UCSD-AML1 (cell line): ENCODE results near the gene KIF16B.
"Not testable (repeated sequence)": the region's sequence is repeated elsewhere in the genome, so short reads cannot be mapped to it uniquely, and the experiment has no call there.

Source experiments
- DNase-seq: peaks from one replicate; lab custom pipeline; 2025; ENCODE audit not compliant: unreplicated experiment; lab: John Stamatoyannopoulos, UW

Gene KIF16B

DNA sequence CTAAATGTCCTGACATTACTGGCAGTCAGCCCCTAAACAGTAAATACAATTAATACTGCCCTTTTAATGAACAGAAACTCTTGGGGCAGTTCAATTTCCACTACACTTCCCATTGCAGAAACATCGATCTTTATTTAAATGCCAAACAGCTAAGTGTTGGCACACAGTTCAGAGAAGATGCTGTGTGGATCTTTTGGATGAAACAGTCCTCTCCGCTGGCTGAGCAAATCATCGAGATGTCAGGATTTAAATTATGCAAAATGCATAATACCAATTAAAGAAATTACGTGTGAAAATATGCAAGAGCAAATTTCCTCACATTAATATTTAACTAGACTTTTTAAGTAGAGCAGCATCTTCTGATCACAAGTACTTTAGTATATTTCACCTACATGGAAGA, 132.6 kb downstream of the KIF16B start:
- DNase-seq: no peak

DNA sequence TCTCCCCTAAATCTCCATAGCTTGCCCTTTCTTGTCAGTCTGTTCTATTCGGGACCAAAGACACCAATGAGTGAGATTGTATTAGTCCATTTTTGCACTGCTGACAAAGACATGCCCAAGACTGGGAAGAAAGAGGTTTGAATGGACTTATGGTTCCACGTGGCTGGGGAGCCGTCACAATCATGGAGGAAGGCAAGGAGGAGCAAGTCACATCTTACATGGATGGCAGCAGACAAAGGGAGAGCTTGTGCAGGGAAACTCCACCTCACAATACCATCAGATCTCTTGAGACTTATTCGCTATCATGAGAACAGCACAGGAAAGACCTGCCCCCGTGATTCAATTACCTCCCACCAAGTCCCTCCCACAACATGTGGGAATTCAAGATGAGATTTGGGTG, 133.7 kb downstream of the KIF16B start:
- DNase-seq: not testable (repeated sequence)

DNA sequence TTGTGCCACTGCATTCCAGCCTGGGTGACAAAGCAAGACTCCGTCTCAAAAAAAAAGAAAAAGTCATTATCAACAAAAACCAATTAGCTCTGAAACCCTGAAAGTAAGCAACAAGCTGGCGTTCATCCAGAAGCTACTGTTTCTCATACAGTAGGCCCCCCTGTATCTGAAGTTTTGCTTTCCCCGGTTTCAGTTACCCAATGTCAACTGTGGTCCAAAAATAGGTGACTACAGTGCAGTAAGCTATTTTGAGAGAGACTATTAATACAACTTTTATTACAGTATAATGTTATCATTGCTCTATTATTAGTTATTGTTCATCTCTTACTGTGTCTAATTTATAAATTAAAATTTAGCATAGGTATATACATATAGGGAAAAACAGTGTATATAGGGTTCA, 135.1 kb downstream of the KIF16B start:
- no peak for DNase-seq

DNA sequence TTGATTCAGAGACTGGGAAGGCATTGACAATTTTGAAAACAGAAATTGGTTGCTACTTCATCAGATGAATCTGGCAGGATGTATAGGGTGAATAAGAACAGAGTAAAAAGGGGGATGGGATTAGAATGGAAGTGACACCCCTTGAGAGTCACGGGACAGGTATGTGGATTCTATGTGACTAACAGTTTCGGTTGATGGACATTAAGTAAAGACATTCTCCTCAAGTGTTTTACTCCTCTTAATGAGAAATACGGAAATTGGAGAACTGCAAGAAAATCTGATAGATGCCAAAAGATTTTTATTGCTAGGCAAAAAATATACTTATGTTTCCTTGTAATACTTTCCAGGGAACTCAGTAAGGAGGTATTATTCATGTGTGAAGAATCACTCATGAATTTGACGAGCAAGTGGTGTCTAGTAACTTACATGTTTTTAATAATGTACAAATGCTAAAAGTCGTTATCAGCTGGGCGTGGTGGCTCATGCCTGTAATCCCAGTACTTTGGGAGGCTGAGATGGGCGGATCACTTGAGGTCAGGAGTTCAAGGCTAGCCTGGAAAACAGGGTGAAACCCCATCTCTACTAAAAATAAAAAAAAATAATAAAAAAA, 135.8 kb downstream of the KIF16B start:
- DNase-seq: no peak

DNA sequence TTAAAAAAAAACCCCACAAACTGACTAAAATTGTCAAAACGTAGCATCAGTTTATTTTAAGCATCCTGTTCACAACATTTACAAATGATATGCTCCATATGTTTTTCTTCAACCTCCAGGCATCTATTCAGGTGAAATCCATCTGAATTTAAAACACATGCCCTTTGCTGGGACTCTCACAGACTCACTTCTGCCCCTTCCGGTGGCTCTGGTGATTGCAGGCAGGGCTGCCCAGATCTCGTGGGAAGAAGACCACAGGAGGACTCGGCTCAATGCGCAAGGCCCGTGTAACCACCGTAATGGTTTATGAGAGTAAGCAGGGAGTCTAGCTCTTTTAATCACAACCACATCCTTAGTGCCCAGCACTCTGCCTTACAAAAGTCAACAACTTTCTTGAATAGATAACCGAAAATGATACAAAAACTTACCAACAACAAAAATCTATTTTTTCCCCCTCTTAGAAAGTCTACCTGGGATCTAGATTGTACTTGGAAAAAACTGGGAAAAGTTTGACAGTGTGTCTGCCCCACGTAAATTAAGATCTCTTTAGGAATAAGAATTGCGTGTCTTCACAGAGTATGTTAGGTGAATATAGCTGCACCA, 139.1 kb downstream of the KIF16B start:
- DNase-seq: peak; percentile 55

DNA sequence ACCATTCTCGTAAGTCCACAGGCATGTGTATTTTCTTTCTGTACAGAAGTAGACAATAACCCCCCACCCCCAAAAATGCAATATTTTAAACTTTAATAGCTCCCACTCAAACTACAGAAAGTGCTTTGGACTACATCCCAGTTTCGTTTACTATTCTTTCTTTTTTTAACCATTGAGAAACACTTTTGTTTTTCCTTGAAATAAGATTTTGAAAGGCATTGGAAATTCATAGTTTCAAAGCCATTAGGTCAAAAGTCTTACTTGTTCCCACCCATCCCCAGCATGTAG, 140.0 kb downstream of the KIF16B start:
- DNase-seq: no peak

DNA sequence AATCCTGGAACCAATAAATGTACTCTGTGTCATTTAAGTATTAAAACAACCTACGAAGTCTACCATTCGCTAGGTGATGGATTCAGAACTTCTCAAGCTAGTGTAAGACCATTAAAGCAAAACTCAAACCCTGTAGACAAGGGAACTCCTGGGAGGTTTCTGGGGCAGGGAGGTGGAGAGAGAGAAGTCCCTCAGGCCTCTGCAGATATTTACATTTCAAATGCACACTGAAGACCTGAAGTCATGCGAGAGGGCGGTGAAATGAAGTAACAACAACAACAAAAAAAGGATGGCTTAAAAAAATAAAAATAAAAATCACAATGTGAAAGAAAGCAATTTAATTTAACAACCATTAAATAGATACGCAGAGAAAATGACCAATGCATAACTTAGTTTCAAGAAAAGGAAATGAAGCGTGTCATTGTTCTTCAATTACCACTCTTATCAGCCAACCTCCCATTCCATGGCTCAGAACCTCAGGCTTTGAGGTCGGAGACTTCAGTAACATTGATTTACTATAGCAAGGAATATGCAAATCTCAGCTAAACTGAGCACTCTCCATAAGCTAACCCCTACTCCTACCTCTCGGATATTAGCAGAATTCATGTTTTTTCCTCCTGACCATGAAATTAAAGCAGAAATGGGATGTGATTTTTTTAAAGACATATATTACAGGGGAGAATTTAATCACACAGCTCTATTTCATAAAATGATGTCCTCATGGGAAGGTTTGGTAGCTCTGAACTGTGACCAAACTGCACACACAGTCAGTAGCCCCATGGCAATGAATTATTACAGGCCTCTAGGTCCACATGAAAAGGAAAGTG, 140.6 kb downstream of the KIF16B start:
- DNase-seq: no peak

DNA sequence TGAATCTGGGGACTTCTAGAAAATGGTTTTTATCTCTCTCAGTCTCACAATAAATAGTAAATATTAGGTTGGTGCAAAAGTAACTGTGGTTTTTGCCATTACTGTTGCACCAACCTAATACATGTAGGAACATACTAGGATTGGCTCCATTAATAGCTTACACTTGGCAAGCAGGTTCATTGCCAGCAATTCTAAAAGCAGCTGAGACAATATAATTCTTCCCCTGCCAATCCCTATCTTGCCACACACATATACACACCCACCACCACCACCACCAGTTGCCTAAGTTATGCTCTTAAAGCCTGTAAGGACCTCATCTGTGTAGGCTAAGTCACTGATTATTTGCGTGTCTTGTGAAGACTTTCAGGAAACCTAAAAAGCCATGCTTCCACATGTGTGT, 145.1 kb downstream of the KIF16B start:
- no peak for DNase-seq

DNA sequence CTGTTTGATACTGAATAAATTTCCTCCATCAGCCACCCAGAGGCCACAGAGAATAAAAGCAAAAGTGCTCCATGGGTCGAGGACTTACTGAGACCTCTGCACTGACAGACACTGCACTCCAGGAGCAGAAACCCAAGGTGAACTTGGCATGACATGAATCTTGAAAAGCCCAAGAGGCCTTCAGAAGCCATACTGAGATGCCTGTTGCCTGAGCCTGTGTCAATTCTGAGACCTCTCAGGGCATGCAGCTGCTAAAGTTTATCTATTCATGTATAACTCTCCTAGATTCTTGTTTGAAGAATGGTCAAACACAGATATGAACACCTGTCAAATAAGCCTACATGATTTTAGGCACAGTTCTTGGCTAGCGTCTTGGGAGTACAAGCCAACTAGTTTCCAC, 145.7 kb downstream of the KIF16B start:
- no peak for DNase-seq

DNA sequence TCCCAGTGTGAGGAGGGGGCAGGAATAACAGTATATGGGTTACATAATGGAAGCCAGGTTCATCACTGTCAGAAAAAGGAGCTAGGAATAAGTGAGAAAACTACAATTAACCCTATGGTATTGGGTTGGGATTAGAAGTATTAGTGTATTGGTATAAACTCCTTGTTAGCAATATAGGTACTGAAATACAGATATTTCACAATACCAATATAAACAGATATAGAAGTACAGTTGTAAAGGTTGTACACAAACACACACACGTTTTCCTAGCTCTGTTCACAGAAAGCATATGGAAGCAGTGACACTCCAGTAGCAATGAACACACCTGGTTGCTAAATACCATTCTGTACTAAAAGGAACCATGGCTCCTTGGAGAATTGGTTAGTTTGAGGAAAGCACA, 148.5 kb downstream of the KIF16B start:
- no peak for DNase-seq

DNA sequence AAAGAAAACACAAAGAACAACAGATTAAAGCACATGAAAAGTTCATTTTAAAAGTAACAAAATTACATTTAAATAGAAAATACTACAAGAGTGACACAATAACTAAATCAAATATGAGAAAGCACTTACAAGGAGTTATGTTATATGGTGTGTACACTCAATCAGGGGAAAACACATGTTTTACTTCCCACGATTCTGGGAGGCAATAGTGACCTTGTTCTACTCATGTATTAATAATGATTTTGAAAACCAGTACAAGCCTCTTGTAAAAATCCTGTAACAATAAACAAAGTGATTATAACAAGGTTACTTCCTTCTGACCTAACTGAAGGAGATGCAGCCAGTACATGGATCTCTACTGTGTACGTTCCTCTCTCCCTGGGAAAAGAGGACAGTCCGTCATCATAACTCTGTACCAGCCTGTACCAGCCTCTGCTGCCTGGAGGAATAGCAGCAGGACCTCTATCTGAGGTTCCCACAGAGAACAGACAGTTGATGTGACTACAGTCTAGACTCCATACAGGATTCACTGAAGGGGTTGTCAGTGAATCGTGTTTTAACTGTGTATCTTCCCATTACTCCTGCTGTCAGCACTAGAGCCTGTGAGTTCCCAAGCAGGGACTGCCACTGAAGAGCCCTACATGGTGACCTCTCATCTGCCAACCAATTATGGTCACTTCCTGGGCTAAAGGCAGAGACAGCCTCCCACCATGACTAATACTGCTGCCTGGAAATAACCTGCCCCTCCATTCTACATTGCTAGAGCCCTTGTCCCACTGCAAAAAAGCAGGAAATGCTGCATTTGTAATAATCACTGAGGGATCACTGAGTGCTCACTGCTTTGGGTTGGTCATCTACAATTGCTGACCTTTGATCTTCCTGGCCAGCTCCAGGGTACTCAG, 149.7 kb downstream of the KIF16B start:
- DNase-seq: no peak

DNA sequence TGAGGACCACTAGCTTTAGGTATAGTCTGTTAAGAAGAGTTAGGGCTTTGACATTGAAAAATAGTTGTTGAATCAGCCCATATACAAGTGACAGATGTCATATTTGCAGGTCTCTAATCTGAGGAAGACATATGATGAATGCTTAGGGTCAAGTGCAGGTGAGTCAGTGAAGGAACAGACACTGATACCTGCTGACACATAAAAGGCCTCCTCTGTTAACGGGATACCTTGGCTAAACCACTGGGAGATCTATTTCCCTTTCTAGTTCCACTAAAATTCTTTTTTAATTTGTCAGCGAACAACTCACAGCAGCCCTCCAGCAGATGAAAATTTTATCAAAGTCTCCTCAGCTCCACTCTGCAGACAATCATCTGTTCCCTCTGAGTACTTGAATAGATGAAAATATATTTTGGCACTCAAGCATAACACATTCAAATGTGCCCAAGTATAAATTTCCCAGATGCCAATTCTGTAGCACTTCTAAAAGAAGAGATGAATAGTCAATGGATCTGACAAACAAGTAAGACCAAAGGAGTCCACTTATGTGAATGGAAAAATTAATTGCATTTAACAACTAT, 154.0 kb downstream of the KIF16B start:
- no peak for DNase-seq

DNA sequence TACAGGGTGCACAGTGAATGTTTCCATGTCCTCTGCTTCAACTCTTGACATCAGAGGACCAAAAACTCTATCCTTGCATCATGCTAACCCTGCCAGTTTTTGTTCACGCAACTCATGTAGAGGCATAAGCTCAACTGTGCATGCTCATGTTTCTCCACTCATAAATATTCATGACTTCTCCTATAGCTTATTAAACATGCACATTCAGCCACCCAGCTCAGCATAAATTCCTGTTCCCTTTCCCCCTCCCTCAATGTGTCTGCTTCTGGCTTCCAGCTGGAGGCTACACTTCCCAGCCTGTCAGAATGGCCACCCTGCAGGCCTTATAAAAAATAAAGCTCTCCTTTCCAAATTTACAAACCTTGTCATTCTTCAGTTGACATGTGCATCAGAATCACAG, 154.6 kb downstream of the KIF16B start:
- no peak for DNase-seq

DNA sequence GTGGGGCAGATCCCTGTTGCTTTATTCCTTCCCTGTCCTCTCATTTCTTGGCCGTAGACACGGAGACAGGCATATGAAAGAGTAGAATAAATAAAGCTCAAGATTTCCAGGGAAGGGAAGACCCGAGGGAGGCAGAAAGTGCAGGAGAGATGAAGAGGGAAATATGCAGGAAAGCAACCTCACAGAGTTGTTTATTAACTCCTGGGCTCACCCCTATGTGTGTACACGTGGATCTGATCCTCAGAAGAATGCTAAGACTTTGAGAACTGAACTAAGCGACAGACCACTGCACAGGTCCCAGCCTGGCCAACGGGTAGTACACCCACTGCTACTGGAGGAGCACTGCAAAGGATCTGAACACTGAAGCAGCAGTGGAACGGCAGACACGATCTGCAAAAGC, 156.2 kb downstream of the KIF16B start:
- no peak for DNase-seq

DNA sequence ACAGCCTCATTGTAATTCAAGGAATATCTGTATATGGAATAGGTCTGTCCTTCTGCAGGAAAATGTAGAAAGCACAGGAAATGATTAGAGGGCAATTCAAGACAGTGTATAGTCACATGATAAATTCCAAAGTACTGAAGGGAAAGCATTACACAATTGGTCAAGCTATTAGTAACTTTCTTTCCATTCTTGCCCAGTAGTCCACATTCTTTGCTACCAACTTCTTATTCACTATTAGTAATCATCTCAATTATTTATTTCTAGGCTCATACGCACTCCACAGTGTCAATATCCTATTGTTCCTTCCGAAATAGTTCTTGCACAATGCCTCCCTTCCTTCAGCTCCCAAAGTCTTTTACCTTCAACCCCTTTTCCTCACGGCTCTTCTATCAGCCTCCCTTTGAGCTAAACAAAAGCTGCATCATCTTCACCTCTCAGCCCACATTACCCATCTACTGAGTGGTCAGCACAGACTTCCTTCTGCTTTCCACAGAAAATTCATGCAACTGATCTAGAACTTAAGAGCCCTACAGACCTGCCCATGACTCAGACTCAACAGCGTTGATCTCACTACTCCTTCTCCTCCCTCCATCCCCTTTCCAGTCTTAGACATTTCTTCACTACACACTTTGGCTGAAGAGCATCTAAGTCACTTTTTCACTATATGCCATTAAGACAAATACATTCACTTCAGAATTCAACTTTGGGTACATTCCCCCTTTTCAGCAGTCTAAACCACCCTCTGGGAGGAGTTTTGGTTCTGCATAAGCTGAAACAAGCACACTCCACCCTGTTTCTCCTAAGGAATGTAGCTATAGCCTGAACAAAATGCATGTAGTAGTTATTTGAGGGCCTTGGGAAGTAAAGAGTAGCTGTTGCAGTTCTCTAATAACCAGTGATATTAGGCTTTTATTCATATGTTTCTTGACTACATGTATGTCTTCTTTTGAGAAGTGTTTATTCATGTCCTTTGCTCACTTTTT, 157.9 kb downstream of the KIF16B start:
- DNase-seq: no peak

DNA sequence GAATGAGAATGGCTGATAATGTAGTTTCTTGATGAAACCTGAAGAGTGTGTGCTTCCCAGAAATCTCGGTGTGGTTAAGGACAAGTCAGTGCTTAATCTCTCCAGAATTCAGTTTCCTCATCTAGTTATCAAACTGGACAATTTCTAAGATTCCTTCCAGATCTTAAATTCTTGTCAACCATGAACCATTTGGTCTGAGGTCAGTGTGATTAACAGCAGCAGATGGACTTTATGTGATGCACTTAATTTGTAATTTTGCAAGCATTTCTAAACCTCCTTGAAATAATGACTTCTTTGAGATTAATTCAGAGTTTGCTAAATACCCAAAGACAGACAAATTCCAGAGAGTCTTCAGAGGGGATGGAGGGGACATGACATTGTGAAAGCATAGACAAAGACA, 160.3 kb downstream of the KIF16B start:
- no peak for DNase-seq

DNA sequence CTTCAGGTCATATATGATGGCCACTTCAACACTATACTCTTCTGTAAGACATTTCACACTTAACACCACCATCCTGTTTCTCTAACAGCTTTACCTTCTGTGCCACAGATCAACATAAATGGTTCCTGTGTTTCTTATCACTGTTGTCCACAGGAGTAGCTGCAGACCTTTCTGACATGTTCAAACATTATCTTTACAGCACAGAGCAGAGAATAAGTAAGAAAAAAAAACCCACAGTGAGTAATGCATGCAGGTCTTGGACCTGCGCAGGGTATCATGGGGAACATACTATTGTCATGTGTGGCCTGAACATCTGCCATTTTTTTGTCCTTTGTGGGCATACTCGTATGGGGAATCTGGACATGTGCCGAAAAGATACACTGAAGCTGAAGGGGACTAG, 161.9 kb downstream of the KIF16B start:
- DNase-seq: no peak

DNA sequence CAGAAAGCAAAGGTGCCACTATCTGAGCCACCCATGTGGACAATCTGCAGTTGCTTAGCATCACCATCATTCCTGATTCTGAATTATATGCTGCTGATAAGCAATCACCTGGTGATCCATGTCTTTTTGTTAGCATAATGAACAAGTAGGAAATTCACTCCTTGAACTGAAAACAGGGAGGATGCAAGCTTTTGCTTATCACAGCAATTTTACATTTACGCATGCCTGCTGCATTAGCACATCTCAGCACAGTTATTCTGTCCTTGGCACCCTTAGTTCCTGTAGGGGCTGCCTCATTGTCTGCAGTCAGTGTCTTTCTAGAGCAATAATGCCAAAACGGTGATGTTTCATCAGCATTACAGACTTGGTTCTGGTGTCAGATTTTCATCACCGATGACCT, 162.6 kb downstream of the KIF16B start:
- DNase-seq: no peak

DNA sequence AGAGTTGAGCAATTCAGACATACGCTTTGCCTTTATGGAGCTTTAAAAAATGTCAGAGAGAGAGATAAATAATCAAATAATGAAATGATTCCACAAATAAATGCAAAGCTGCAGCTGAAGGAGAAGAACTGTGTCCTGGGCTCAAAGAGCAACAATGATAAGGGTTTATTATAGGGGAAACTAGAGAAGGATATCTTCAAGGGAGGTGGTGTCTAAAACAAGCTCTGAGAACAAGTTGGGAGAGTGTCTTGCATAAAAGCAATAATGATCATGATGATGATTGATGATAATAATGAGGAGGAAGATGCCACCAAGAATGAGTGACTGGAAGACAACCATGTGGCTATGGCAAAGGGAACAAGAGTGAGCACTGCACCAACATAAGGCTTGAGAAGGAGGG, 164.3 kb downstream of the KIF16B start:
- no peak for DNase-seq
